HG03460 (cell line): Measurements from ENCODE around the gene CYP46A1.

Source experiments
- ATAC-seq: cut with Tn5 transposase; IDR thresholded peaks from one replicate; pipeline ENCODE4 v1.9.1; 2021; ENCODE audit not compliant: unreplicated experiment

CYP46A1 gene

GRCh38 chr14:99727096-99727870 is 43.2 kb downstream of the CYP46A1 start:
- ATAC-seq, result no peak

- ATAC-seq, result no peak
Measured at GRCh38 chr14:99728231-99728920, 44.3 kb downstream of the CYP46A1 start.

GRCh38 chr14:99728981-99729451 is 44.9 kb downstream of the CYP46A1 start:
- no peak for ATAC-seq

GRCh38 chr14:99729991-99730875 is 46.1 kb downstream of the CYP46A1 start:
- peak; percentile 63 for ATAC-seq

GRCh38 chr14:99730876-99731546 is 46.9 kb downstream of the CYP46A1 start:
- no peak for ATAC-seq

GRCh38 chr14:99731547-99732435 is 47.7 kb downstream of the CYP46A1 start:
- ATAC-seq, result no peak

- no peak for ATAC-seq
Measured at GRCh38 chr14:99732436-99733210, 48.5 kb downstream of the CYP46A1 start.

- ATAC-seq, result no peak
Measured at GRCh38 chr14:99733211-99733539, 49.1 kb downstream of the CYP46A1 start.

GRCh38 chr14:99733540-99734405 is 49.7 kb downstream of the CYP46A1 start:
- no peak for ATAC-seq

- no peak for ATAC-seq
Measured at GRCh38 chr14:99734406-99735051, 50.4 kb downstream of the CYP46A1 start.

- ATAC-seq, result no peak
Measured at GRCh38 chr14:99735189-99736135, 51.4 kb downstream of the CYP46A1 start.

- ATAC-seq, result no peak
Measured at GRCh38 chr14:99736603-99737371, 52.7 kb downstream of the CYP46A1 start.

GRCh38 chr14:99737451-99737951 is 53.4 kb downstream of the CYP46A1 start:
- ATAC-seq, result no peak

- no peak for ATAC-seq
Measured at GRCh38 chr14:99737956-99738667, 54.0 kb downstream of the CYP46A1 start.

GRCh38 chr14:99740411-99740810 is 56.3 kb downstream of the CYP46A1 start:
- ATAC-seq, result no peak
